Spleen (tissue), 7 donors: Measurements from ENCODE around the gene B4GALNT4.

Experiments
- CTCF ChIP-seq, 11 experiments: fragments of 200-600 bp in 7 of 11; fragments of 450-650 bp in 4 of 11; sonication (generic) in 4 of 11; IDR thresholded peaks in 8 of 11; conservative IDR thresholded peaks in 3 of 11; 1 replicate in 7 of 11; 2 replicates in 4 of 11; pipeline versions ENCODE4 v1.4.0 to v1.8.0; 2016 to 2021; ENCODE audit warnings: antibody characterized with exemption in 11 of 11, inconsistent platforms in 4 of 11, mild to moderate bottlenecking in 1 of 11
- POLR2A ChIP-seq, 3 donors: fragments of 450-650 bp; IDR thresholded peaks; one replicate each; pipeline ENCODE4 v1.5.1; 2017; ENCODE audit warnings: antibody characterized with exemption in 3 of 3, mild to moderate bottlenecking in 1 of 3
- donor health status: DM: no; HTN: no; CAD: no; lungs with moderate emphysema.
- donor health status: DM: no; HTN: no; CAD: no.
- donor health status: DM: no; HTN: no; CAD: no.

GRCh38 chr11:350723-351255, 18.5 kb upstream of the B4GALNT4 start:
- TF ChIP-seq CTCF (IDR thresholded peaks at IDR 0.05 in 8 of 11, conservative IDR thresholded peaks at IDR 0.05 in 3 of 11) (no peak), POLR2A (IDR thresholded peaks at IDR 0.05) (no peak)
